Parathyroid adenoma (tissue), 2 donors: ENCODE data around the gene SEMA4A.

Experiments used
- H2AFZ ChIP-seq: fragments of 300-600 bp; sonication (generic); one replicate; pipeline ENCODE4 v1.7.0; 2017; ENCODE audit warnings: antibody characterized with exemption, mild to moderate bottlenecking
- H3K27ac ChIP-seq: fragments of 300-600 bp; sonication (generic); one replicate; pipeline ENCODE4 v1.7.0; 2017
- H3K27me3 ChIP-seq: fragments of 300-600 bp; sonication (generic); one replicate; pipeline ENCODE4 v1.7.0; 2017; ENCODE audit warnings: low read length; ENCODE audit not compliant: control insufficient read depth, insufficient read depth
- H3K36me3 ChIP-seq: fragments of 300-600 bp; sonication (generic); one replicate; pipeline ENCODE4 v1.7.0; 2017; ENCODE audit warnings: low read length; ENCODE audit not compliant: control insufficient read depth, insufficient read depth
- H3K4me1 ChIP-seq: fragments of 300-600 bp; sonication (generic); one replicate; pipeline ENCODE4 v1.7.0; 2017; ENCODE audit warnings: control low read depth
- H3K4me2 ChIP-seq: fragments of 300-600 bp; sonication (generic); one replicate; pipeline ENCODE4 v1.7.0; 2017; ENCODE audit warnings: low read length
- H3K4me3 ChIP-seq: fragments of 300-600 bp; sonication (generic); one replicate; pipeline ENCODE4 v1.7.0; 2017; ENCODE audit warnings: low read depth, low read length
- H3K79me2 ChIP-seq: fragments of 300-600 bp; sonication (generic); one replicate; pipeline ENCODE4 v1.7.0; 2017; ENCODE audit warnings: control low read depth
- H3K9ac ChIP-seq: fragments of 300-600 bp; sonication (generic); one replicate; pipeline ENCODE4 v1.7.0; 2017; ENCODE audit warnings: mild to moderate bottlenecking
- H3K9me3 ChIP-seq: fragments of 300-600 bp; sonication (generic); one replicate; pipeline ENCODE4 v1.7.0; 2017; ENCODE audit warnings: low read length; ENCODE audit not compliant: control insufficient read depth
- TF ChIP-seq, protein P1 (sequence below): fragments of 300-600 bp; sonication (generic); IDR thresholded peaks from one replicate; pipeline ENCODE4 v1.7.0; 2017; ENCODE audit warnings: antibody characterized with exemption, mild to moderate bottlenecking
- donor health status: primary hyperparathyroidism.

SEMA4A gene

DNA sequence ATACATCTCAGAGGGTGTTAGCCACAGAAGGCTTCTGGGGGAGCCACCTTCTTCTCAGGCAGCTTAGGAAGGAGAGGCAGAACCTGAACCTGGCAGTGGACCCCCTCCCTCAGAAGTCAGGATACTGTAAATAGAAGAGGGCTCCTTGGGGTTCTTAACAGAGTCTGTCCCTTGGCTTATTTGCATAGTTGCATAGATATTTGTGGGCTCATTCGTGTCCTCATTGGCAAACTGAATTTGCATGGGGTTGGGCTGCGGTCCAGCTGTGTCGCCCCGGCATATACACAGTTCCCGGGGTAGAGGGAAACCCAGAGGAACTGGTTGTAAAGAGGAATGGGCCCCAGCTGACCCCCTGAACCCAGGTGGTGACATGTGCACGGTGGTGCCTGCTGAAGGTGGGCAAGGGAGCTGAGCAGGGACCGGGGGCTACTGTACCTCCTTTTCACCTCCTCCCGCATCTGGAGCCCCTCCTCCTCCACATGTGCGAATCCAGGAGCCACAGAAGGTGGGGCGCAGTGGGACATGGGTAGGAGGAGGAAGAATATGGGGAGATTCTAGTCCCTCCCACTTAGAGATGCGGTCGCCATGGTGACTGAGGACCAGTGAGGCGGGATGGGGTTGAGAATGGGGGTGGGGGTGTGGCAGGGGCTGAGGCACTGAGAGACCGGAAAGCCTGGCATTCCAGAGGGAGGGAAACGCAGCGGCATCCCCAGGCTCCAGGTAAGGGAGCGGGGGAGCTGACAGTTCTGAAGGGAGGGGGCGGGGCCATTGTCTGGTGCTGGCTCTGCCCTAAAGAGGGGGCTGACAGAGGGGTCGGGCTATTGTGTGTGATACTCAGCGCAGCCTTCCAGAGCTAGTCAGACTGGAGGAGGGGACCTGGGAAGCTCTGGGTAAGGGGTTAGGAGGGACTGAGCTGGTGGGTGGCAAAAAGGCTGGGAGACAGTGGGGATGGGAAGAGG, 3.7 kb upstream of the SEMA4A start:
- Histone ChIP-seq H3K27ac (no peak overlapping the region), H3K9ac (no peak overlapping the region)

GRCh38 chr1:156150333-156151011, 2.9 kb upstream of the SEMA4A start:
- H3K9ac ChIP-seq = no peak overlapping the region

More for the DNA sequence above, 3.7 kb upstream of the SEMA4A start:
- no peaks in the 10 kb centered on the region for H3K9me3 ChIP-seq
- H3K79me2 ChIP-seq = no peaks in the 10 kb centered on the region
- no peaks in the 10 kb centered on the region for H3K27me3 ChIP-seq
- H3K36me3 ChIP-seq = no peaks in the 10 kb centered on the region
- no peak overlapping the region for H3K4me2 ChIP-seq
- H3K4me1 ChIP-seq = peaks cover 6% of the 10 kb centered on the region
- no peak overlapping the region for H2AFZ ChIP-seq
- H3K4me3 ChIP-seq = no peak overlapping the region
- TF ChIP-seq, protein P1, sequence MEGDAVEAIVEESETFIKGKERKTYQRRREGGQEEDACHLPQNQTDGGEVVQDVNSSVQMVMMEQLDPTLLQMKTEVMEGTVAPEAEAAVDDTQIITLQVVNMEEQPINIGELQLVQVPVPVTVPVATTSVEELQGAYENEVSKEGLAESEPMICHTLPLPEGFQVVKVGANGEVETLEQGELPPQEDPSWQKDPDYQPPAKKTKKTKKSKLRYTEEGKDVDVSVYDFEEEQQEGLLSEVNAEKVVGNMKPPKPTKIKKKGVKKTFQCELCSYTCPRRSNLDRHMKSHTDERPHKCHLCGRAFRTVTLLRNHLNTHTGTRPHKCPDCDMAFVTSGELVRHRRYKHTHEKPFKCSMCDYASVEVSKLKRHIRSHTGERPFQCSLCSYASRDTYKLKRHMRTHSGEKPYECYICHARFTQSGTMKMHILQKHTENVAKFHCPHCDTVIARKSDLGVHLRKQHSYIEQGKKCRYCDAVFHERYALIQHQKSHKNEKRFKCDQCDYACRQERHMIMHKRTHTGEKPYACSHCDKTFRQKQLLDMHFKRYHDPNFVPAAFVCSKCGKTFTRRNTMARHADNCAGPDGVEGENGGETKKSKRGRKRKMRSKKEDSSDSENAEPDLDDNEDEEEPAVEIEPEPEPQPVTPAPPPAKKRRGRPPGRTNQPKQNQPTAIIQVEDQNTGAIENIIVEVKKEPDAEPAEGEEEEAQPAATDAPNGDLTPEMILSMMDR = no peak

GRCh38 chr1:156151093-156151688, 2.2 kb upstream of the SEMA4A start:
- H3K36me3 ChIP-seq = no peaks in the 10 kb centered on the region
- no peaks in the 10 kb centered on the region for H3K9me3 ChIP-seq
- TF ChIP-seq, protein P1 = no peak
- no peak overlapping the region for H3K9ac ChIP-seq
- no peaks in the 10 kb centered on the region for H3K27me3 ChIP-seq
- no peak overlapping the region for H3K4me3 ChIP-seq
- no peaks in the 10 kb centered on the region for H3K79me2 ChIP-seq
- H3K4me1 ChIP-seq = peaks cover 6% of the 10 kb centered on the region
- H3K4me2 ChIP-seq = no peak overlapping the region
- no peak overlapping the region for H3K27ac ChIP-seq
- no peak overlapping the region for H2AFZ ChIP-seq

More at GRCh38 chr1:156150333-156151011, 2.9 kb upstream of the SEMA4A start:
- TF ChIP-seq, protein P1 = no peak
- no peaks in the 10 kb centered on the region for H3K27me3 ChIP-seq
- H3K9me3 ChIP-seq = no peaks in the 10 kb centered on the region
- H3K4me3 ChIP-seq = no peak overlapping the region
- H3K4me2 ChIP-seq = no peak overlapping the region
- H3K27ac ChIP-seq = no peak overlapping the region
- no peak overlapping the region for H2AFZ ChIP-seq
- H3K4me1 ChIP-seq = peaks cover 6% of the 10 kb centered on the region
- no peaks in the 10 kb centered on the region for H3K79me2 ChIP-seq
- H3K36me3 ChIP-seq = no peaks in the 10 kb centered on the region

- Histone ChIP-seq H3K27ac (no peak overlapping the region), H3K27me3 (no peaks in the 10 kb centered on the region), H3K4me3 (no peak overlapping the region), H3K9ac (no peak overlapping the region), H3K9me3 (no peaks in the 10 kb centered on the region), H3K4me2 (no peak overlapping the region), H3K36me3 (no peaks in the 10 kb centered on the region), H3K4me1 (no peaks in the 10 kb centered on the region), H3K79me2 (no peaks in the 10 kb centered on the region), H2AFZ (no peak overlapping the region)
- TF ChIP-seq, protein P1 = no peak
Observed at GRCh38 chr1:156152628-156153027, 757 bp upstream of the SEMA4A start.
